Melanocyte of skin (primary cell): ENCODE measurements around the gene FBXO15. TPM values are rescaled to one million over a fixed set of nuclear protein-coding genes. Genes with fewer than 3 reads are reported as not detected.

ENCODE experiments used
- total RNA-seq, 2 donors: library from RNA; depleted of rRNA; stranded (reverse); fragments of >200 nt; gene quantifications; 2 replicates each; pipeline ENCODE4 v1.2.3, GENCODE V29; 2012

Gene FBXO15
- 1 to 10 TPM in 1 of 2 donors, under 1 TPM in 1; 0.33 to 1.4 TPM for total RNA-seq

GRCh38 chr18:74147779-74148542, at the start of gene FBXO15, which contains the start of gene TIMM21:
Gene FBXO15 (minus strand): TSS chr18:74147834. CDS start chr18:74147785, 49 bp downstream.
Gene TIMM21 (plus strand): TSS chr18:74148523. CDS start chr18:74148809, 286 bp downstream.

Other genes with a start within 250 kb of the FBXO15 start
- gene TIMM21, start 689 bp upstream of the FBXO15 start, total RNA-seq = 10 to 100 TPM; 14.1 to 23.6 TPM
- gene CYB5A, start 144.1 kb upstream of the FBXO15 start, total RNA-seq = 10 to 100 TPM; 35.0 to 36.5 TPM
- gene C18orf63, start 168.0 kb upstream of the FBXO15 start, total RNA-seq = not detected